OCI-LY1 (cell line): ENCODE data around the gene PRCP.

Experiments
- H2AFZ ChIP-seq: fragments of 200-600 bp; sonication (generic), shearing (Covaris generic); 2 replicates; pipeline ENCODE4 v1.6.0; 2014; ENCODE audit warnings: antibody characterized with exemption, mild to moderate bottlenecking, low read length
- H3F3A ChIP-seq: fragments of 200-600 bp; sonication (generic), shearing (Covaris generic); 2 replicates; pipeline ENCODE4 v1.6.0; 2014; ENCODE audit warnings: mild to moderate bottlenecking, antibody characterized with exemption, low read length, moderate library complexity; ENCODE audit not compliant: insufficient read depth
- H3K27ac ChIP-seq: fragments of 200-600 bp; sonication (generic); 2 replicates; pipeline ENCODE4 v1.5.1; 2014; ENCODE audit warnings: low read length, mixed run types, mild to moderate bottlenecking, low read depth; ENCODE audit not compliant: poor library complexity, severe bottlenecking
- H3K27me3 ChIP-seq: fragments of 200-600 bp; sonication (generic); 2 replicates; pipeline ENCODE4 v1.6.0; 2014; ENCODE audit warnings: antibody characterized with exemption, mild to moderate bottlenecking, low read length, moderate library complexity; ENCODE audit not compliant: insufficient read depth
- H3K36me3 ChIP-seq: fragments of 200-600 bp; sonication (generic); 2 replicates; pipeline ENCODE4 v1.6.1; 2014; ENCODE audit warnings: mild to moderate bottlenecking, antibody characterized with exemption, low read length, moderate library complexity, mixed read lengths; ENCODE audit not compliant: insufficient read depth
- H3K4me1 ChIP-seq: fragments of 200-600 bp; sonication (generic); 2 replicates; pipeline ENCODE4 v1.5.1; 2014; ENCODE audit warnings: mild to moderate bottlenecking, low read length, moderate library complexity; ENCODE audit not compliant: insufficient read depth, severe bottlenecking
- H3K4me2 ChIP-seq: fragments of 200-600 bp; sonication (generic), shearing (Covaris generic); 2 replicates; pipeline ENCODE4 v1.6.1; 2014; ENCODE audit warnings: low read length
- H3K4me3 ChIP-seq: fragments of 200-600 bp; sonication (generic); 2 replicates; pipeline ENCODE4 v1.5.1; 2014; ENCODE audit warnings: low read length, low read depth, mild to moderate bottlenecking, mixed read lengths; ENCODE audit not compliant: poor library complexity, severe bottlenecking
- H3K79me2 ChIP-seq: fragments of 200-600 bp; shearing (Covaris generic); 2 replicates; pipeline ENCODE4 v1.6.1; 2016; ENCODE audit warnings: mixed run types, low read length, mixed read lengths; ENCODE audit not compliant: insufficient read depth
- H3K9ac ChIP-seq: fragments of 200-600 bp; sonication (generic), shearing (Covaris generic); 2 replicates; pipeline ENCODE4 v1.6.1; 2014; ENCODE audit warnings: mild to moderate bottlenecking, low read length, mixed read lengths
- H3K9me2 ChIP-seq: fragments of 200-600 bp; sonication (generic), shearing (Covaris generic); 2 replicates; pipeline ENCODE4 v1.6.1; 2014; ENCODE audit warnings: low read depth, mild to moderate bottlenecking, low read length, mixed read lengths
- H3K9me3 ChIP-seq: fragments of 200-600 bp; shearing (Covaris generic); 2 replicates; pipeline ENCODE4 v1.6.1; 2014; ENCODE audit warnings: low read length, mixed read lengths
- H4K20me1 ChIP-seq: fragments of 200-600 bp; sonication (generic), shearing (Covaris generic); 2 replicates; pipeline ENCODE4 v1.6.0; 2016; ENCODE audit warnings: mild to moderate bottlenecking, low read length; ENCODE audit not compliant: insufficient read depth
- CTCF ChIP-seq: fragments of 200-600 bp; sonication (generic), shearing (Covaris generic); IDR thresholded peaks from 2 replicates; pipeline ENCODE4 v1.5.1; 2017; ENCODE audit warnings: mild to moderate bottlenecking, antibody characterized with exemption, low read length, moderate library complexity, mixed read lengths
- EZH2 ChIP-seq: fragments of 200-600 bp; sonication (generic), shearing (Covaris generic); IDR thresholded peaks from 2 replicates; pipeline ENCODE4 v1.8.0; 2017; ENCODE audit warnings: borderline replicate concordance, mixed run types, mild to moderate bottlenecking, antibody characterized with exemption, low read length, moderate library complexity, mixed read lengths

Gene PRCP

GRCh38 chr11:82790723-82791484, 109.3 kb downstream of the PRCP start:
- Histone ChIP-seq H3K79me2 (no peaks in the 10 kb centered on the region), H3K4me1 (no peaks in the 10 kb centered on the region), H3K9me3 (no peaks in the 10 kb centered on the region), H3K4me2 (no peak overlapping the region), H3K4me3 (no peak overlapping the region), H3K9me2 (no peaks in the 10 kb centered on the region), H3K27ac (no peak overlapping the region), H3F3A (no peaks in the 10 kb centered on the region), H3K36me3 (no peaks in the 10 kb centered on the region), H3K27me3 (no peaks in the 10 kb centered on the region), H2AFZ (no peak overlapping the region), H4K20me1 (no peaks in the 10 kb centered on the region), H3K9ac (no peak overlapping the region)
- TF ChIP-seq CTCF (no peak), EZH2 (no peak)

GRCh38 chr11:82787981-82788380, 112.2 kb downstream of the PRCP start:
- Histone ChIP-seq H3K4me1 (no peaks in the 10 kb centered on the region), H3K36me3 (no peaks in the 10 kb centered on the region), H4K20me1 (no peaks in the 10 kb centered on the region), H3K4me2 (no peak overlapping the region), H3K79me2 (no peaks in the 10 kb centered on the region), H2AFZ (no peak overlapping the region), H3K9ac (no peak overlapping the region), H3F3A (no peaks in the 10 kb centered on the region), H3K27ac (no peak overlapping the region), H3K4me3 (no peak overlapping the region), H3K9me3 (no peaks in the 10 kb centered on the region), H3K9me2 (no peaks in the 10 kb centered on the region; the same call in 1 of the 2 replicates), H3K27me3 (no peaks in the 10 kb centered on the region)
- TF ChIP-seq CTCF (no peak), EZH2 (no peak)

- Histone ChIP-seq H3K4me2 (no peak overlapping the region), H2AFZ (no peak overlapping the region), H3K9me3 (no peaks in the 10 kb centered on the region), H3K4me3 (no peak overlapping the region), H3K27ac (no peak overlapping the region), H4K20me1 (no peaks in the 10 kb centered on the region), H3K79me2 (no peaks in the 10 kb centered on the region), H3K4me1 (no peaks in the 10 kb centered on the region), H3K27me3 (no peaks in the 10 kb centered on the region), H3K9ac (no peak overlapping the region), H3F3A (no peaks in the 10 kb centered on the region), H3K9me2 (no peaks in the 10 kb centered on the region; the same call in 1 of the 2 replicates), H3K36me3 (no peaks in the 10 kb centered on the region)
- TF ChIP-seq EZH2 (no peak), CTCF (no peak)
These were observed 113.4 kb downstream of the PRCP start for GRCh38 chr11:82786836-82787235.
